Mucosa of rectum (tissue), 2 donors: ENCODE measurements around the gene SETSIP.
"Not testable (repeated sequence)": the region's sequence is repeated elsewhere in the genome, so short reads cannot be mapped to it uniquely, and the experiment has no call there.

Experiments
- H3K27ac ChIP-seq, 2 donors: one replicate each; pipeline ENCODE4 v1.7.0; 2013; ENCODE audit warnings: inconsistent platforms in 2 of 2, low read depth in 2 of 2, low read length in 2 of 2
- H3K27me3 ChIP-seq, 2 donors: one replicate each; pipeline ENCODE4 v1.7.0; 2013; ENCODE audit warnings: low read length in 2 of 2; ENCODE audit not compliant: control insufficient read depth in 2 of 2, insufficient read depth in 2 of 2
- H3K36me3 ChIP-seq, 2 donors: one replicate each; pipeline ENCODE4 v1.7.0; 2013; ENCODE audit warnings: low read length in 2 of 2; ENCODE audit not compliant: control insufficient read depth in 2 of 2, insufficient read depth in 2 of 2
- H3K4me1 ChIP-seq, 2 donors: one replicate each; pipeline ENCODE4 v1.7.0; 2013; ENCODE audit warnings: low read length in 2 of 2, mild to moderate bottlenecking in 1 of 2; ENCODE audit not compliant: control insufficient read depth in 2 of 2, insufficient read depth in 2 of 2
- H3K4me3 ChIP-seq, 2 donors: one replicate each; pipeline ENCODE4 v1.7.0; 2013; ENCODE audit warnings: low read length in 2 of 2
- H3K9ac ChIP-seq, 2 donors: one replicate each; pipeline ENCODE4 v1.7.0; 2013; ENCODE audit warnings: low read length in 2 of 2, low read depth in 1 of 2, mild to moderate bottlenecking in 1 of 2
- H3K9me3 ChIP-seq, 2 donors: one replicate each; pipeline ENCODE4 v1.7.0; 2013; ENCODE audit warnings: low read length in 2 of 2; ENCODE audit not compliant: control insufficient read depth in 2 of 2
- donor health status: healthy.
- donor health status: Normal muscosa, but diverticular disease.

SETSIP gene

GRCh38 chr1:92087542-92087941 lies 12.3 kb upstream of the SETSIP start:
- Histone ChIP-seq H3K36me3 (no peaks in the 10 kb centered on the region), H3K27me3 (no peaks in the 10 kb centered on the region), H3K4me3 (no peak overlapping the region), H3K27ac (no peak overlapping the region), H3K9me3 (peaks cover 0 to 6% of the 10 kb centered on the region in 2 donors), H3K9ac (no peak overlapping the region), H3K4me1 (no peaks in the 10 kb centered on the region)

GRCh38 chr1:92085727-92086126 lies 10.5 kb upstream of the SETSIP start:
- H3K9me3 ChIP-seq, result peaks cover 0 to 6% of the 10 kb centered on the region in 2 donors
- H3K9ac ChIP-seq, result no peak overlapping the region
- peaks cover 0 to 3% of the 10 kb centered on the region in 2 donors for H3K4me1 ChIP-seq
- no peaks in the 10 kb centered on the region for H3K27me3 ChIP-seq
- H3K36me3 ChIP-seq, result no peaks in the 10 kb centered on the region
- no peak overlapping the region for H3K4me3 ChIP-seq
- no peak overlapping the region for H3K27ac ChIP-seq

- Histone ChIP-seq H3K9ac (no peak overlapping the region), H3K27ac (no peak overlapping the region), H3K4me1 (peaks cover 2 to 3% of the 10 kb centered on the region in 2 donors), H3K4me3 (no peak overlapping the region), H3K27me3 (no peaks in the 10 kb centered on the region), H3K36me3 (no peaks in the 10 kb centered on the region), H3K9me3 (peaks cover 0 to 6% of the 10 kb centered on the region in 2 donors)
Observed at GRCh38 chr1:92084651-92085050, 9.4 kb upstream of the SETSIP start.

GRCh38 chr1:92081031-92081430 lies 5.8 kb upstream of the SETSIP start:
- Histone ChIP-seq H3K9ac (peak overlapping the region; percentile 80 to 83), H3K4me3 (peak overlapping the region; percentile 81 to 82), H3K36me3 (no peaks in the 10 kb centered on the region), H3K27ac (no peak overlapping the region), H3K9me3 (peaks cover 0 to 5% of the 10 kb centered on the region in 2 donors), H3K27me3 (no peaks in the 10 kb centered on the region), H3K4me1 (peaks cover 2 to 3% of the 10 kb centered on the region in 2 donors)

GRCh38 chr1:92080128-92080985 lies 5.1 kb upstream of the SETSIP start, which contains the start of gene BTBD8:
Gene BTBD8, plus strand, starts transcription at chr1:92080345. Its CDS starts 227 bp downstream, at chr1:92080572.
- H3K27me3 ChIP-seq, result no peaks in the 10 kb centered on the region
- H3K4me3 ChIP-seq, result peak within 1 kb of the TSS; percentile 81 to 82
- peaks cover 2 to 3% of the 10 kb centered on the region in 2 donors for H3K4me1 ChIP-seq
- peak within 1 kb of the TSS; percentile 80 to 83 for H3K9ac ChIP-seq
- H3K36me3 ChIP-seq, result no peaks in the 10 kb centered on the region
- H3K27ac ChIP-seq, result peak within 1 kb of the TSS; percentile 56 to 66
- H3K9me3 ChIP-seq, result no peaks in the 10 kb centered on the region

- H3K9ac ChIP-seq, result peak overlapping the region in 1 of 2 donors; percentile 83
- peak overlapping the region in 1 of 2 donors; percentile 81 for H3K4me3 ChIP-seq
- no peaks in the 10 kb centered on the region for H3K9me3 ChIP-seq
- H3K27ac ChIP-seq, result no peak overlapping the region
- H3K36me3 ChIP-seq, result no peaks in the 10 kb centered on the region
- no peaks in the 10 kb centered on the region for H3K27me3 ChIP-seq
- H3K4me1 ChIP-seq, result peaks cover 2 to 3% of the 10 kb centered on the region in 2 donors
Observed at GRCh38 chr1:92079441-92079840, 4.2 kb upstream of the SETSIP start.

- not testable (repeated sequence) for H3K36me3 ChIP-seq, H3K9ac ChIP-seq, H3K27ac ChIP-seq, H3K9me3 ChIP-seq, H3K4me3 ChIP-seq, H3K4me1 ChIP-seq, H3K27me3 ChIP-seq
Observed at GRCh38 chr1:92078077-92078476, 2.9 kb upstream of the SETSIP start.

GRCh38 chr1:92076363-92076762 lies 1.2 kb upstream of the SETSIP start:
- H3K9me3 ChIP-seq, result no peaks in the 10 kb centered on the region
- H3K9ac ChIP-seq, result no peak overlapping the region
- H3K36me3 ChIP-seq, result no peaks in the 10 kb centered on the region
- H3K4me3 ChIP-seq, result no peak overlapping the region
- H3K27me3 ChIP-seq, result no peaks in the 10 kb centered on the region
- no peak overlapping the region for H3K27ac ChIP-seq
- H3K4me1 ChIP-seq, result peaks cover 2 to 3% of the 10 kb centered on the region in 2 donors

GRCh38 chr1:92074446-92074845 lies 765 bp downstream of the SETSIP start:
- H3K9me3 ChIP-seq, H3K36me3 ChIP-seq, H3K4me3 ChIP-seq, H3K4me1 ChIP-seq, H3K27ac ChIP-seq, H3K27me3 ChIP-seq, H3K9ac ChIP-seq: not testable (repeated sequence)

GRCh38 chr1:92070892-92071291 lies 4.3 kb downstream of the SETSIP start:
- Histone ChIP-seq H3K9ac (no peak overlapping the region), H3K36me3 (no peaks in the 10 kb centered on the region), H3K27me3 (no peaks in the 10 kb centered on the region), H3K4me3 (no peak overlapping the region), H3K4me1 (no peaks in the 10 kb centered on the region), H3K27ac (no peak overlapping the region), H3K9me3 (no peaks in the 10 kb centered on the region)
